GM12878 (cell line): Measurements from ENCODE around the gene PPP4R1. TPM values are rescaled to one million over a fixed set of nuclear protein-coding genes. Genes with fewer than 3 reads are reported as not detected.

Source experiments
- BRCA1 ChIP-seq: IDR thresholded peaks from 2 replicates; pipeline ENCODE4 v1.6.1; 2011; ENCODE audit warnings: low read depth, low read length, improper control_type of control experiment
- CUX1 ChIP-seq: IDR thresholded peaks from 2 replicates; pipeline ENCODE4 v1.6.1; 2012; ENCODE audit warnings: improper control_type of control experiment, low read depth, low read length; ENCODE audit not compliant: insufficient replicate concordance
- DPF2 ChIP-seq: fragments of 450-650 bp; IDR thresholded peaks from 2 replicates; pipeline ENCODE4 v1.6.1; 2017; ENCODE audit warnings: mild to moderate bottlenecking
- E2F8 ChIP-seq: fragments of 450-650 bp; IDR thresholded peaks from 2 replicates; pipeline ENCODE4 v1.6.1; 2018; ENCODE audit warnings: mild to moderate bottlenecking, low read depth, moderate library complexity; ENCODE audit not compliant: partially characterized antibody
- USF2 ChIP-seq: IDR thresholded peaks from 2 replicates; pipeline ENCODE4 v1.6.1; 2011; ENCODE audit warnings: low read depth, low read length, improper control_type of control experiment, borderline replicate concordance
- ZBTB4 ChIP-seq: fragments of 450-650 bp; formaldehyde crosslinking; IDR thresholded peaks from 2 replicates; pipeline ENCODE4 v1.4.0; 2022; ENCODE audit warnings: mild to moderate bottlenecking, moderate library complexity
- ZBTB40 ChIP-seq: fragments of 450-650 bp; IDR thresholded peaks from 2 replicates; pipeline ENCODE4 v1.6.1; 2016; ENCODE audit warnings: mild to moderate bottlenecking, moderate library complexity, borderline replicate concordance
- ZNF207 ChIP-seq: fragments of 450-650 bp; IDR thresholded peaks from 2 replicates; pipeline ENCODE4 v1.6.1; 2014; ENCODE audit warnings: antibody characterized with exemption, mild to moderate bottlenecking, borderline replicate concordance
- polyA plus RNA-seq, 11 experiments: library from polyadenylated mRNA; depleted of rRNA in 4 of 11; unstranded in 6 of 11; stranded (reverse) in 5 of 11; fragments of >200 nt; fragmentation: Nextera tagmentation in 4 of 11; fragmentation: Illumina TruSeq in 1 of 11; extraction: Ambion mirVana in 4 of 11; extraction: Trizol in 1 of 11; gene quantifications; 1 replicate in 1 of 11; 2 replicates in 10 of 11; pipeline versions ENCODE4 v1.2.1 to v1.2.3, GENCODE V29; 2011 to 2016; ENCODE audit warnings: inconsistent platforms in 2 of 11, missing spikeins in 2 of 11, low read depth in 1 of 11
- total RNA-seq, 4 experiments: library from RNA; depleted of rRNA in 3 of 4; stranded (reverse); fragments of >200 nt in 3 of 4; fragmentation: Illumina TruSeq in 1 of 4; extraction: Trizol in 1 of 4; gene quantifications; 2 replicates each; pipeline versions ENCODE4 v1.2.1 to v1.2.3, GENCODE V29; 2013 to 2021

PPP4R1 gene
- total and polyA plus RNA-seq, 10 of the 15 experiments (the other 5 are each of a cell fraction or from before 2014, with no cell fraction given): 10.9 to 44.4 (median 26.0) TPM

- no peak for TF ChIP-seq E2F8
- TF ChIP-seq ZBTB4 (CRISPR knock-in tag): no peak
- TF ChIP-seq ZBTB40: no peak
- no peak for TF ChIP-seq CUX1
- no peak for TF ChIP-seq ZNF207
- TF ChIP-seq DPF2: no peak
- no peak for TF ChIP-seq USF2
- TF ChIP-seq BRCA1: no peak
Observed at GRCh38 chr18:9557250-9557943, 57.0 kb downstream of the PPP4R1 start (continued).
